GM12878 (cell line): ENCODE data around the gene SLC25A48. TPM values are rescaled to one million over a fixed set of nuclear protein-coding genes. Genes with fewer than 3 reads are reported as not detected.

Experiments
- ATAC-seq: fragments of 200-7000 bp; cut with Tn5 transposase; 3 replicates; pipeline ENCODE4 v1.9.1; 2020; ENCODE audit warnings: mild to moderate bottlenecking, moderate library complexity
- BruUV-seq: library from RNA; stranded (reverse); fragments of 400-500 nt; replicated peaks from 2 replicates; lab custom pipeline; 2021; lab: Mats Ljungman, UMichigan
- CTCF ChIA-PET: fragments of 300-600 bp; sonication (Branson Sonifier 250); formaldehyde crosslinking; extraction: SDS; loops from one replicate; lab custom pipeline; 2021; ENCODE audit warnings: inconsistent platforms; lab: Yijun Ruan, JAX
- POLR2A ChIA-PET: fragments of 350-600 bp; formaldehyde crosslinking; extraction: SDS; loops from one replicate; lab custom pipeline; 2021; ENCODE audit warnings: inconsistent platforms; lab: Charles Lee
- RAD21 ChIA-PET: fragments of 300-600 bp; sonication (Branson Sonifier 250); formaldehyde crosslinking; loops from one replicate; lab custom pipeline; 2023; ENCODE audit warnings: antibody characterized with exemption; ENCODE audit not compliant: unreplicated experiment; lab: Charles Lee
- SMC1A ChIA-PET: fragments of 300-600 bp; sonication (Branson Sonifier 250); formaldehyde crosslinking; loops from one replicate; lab custom pipeline; 2023; ENCODE audit not compliant: unreplicated experiment, uncharacterized antibody; lab: Charles Lee
- DNase-seq: peaks from one replicate; pipeline ENCODE4 v3.0.0-alpha.2; 2011; ENCODE audit warnings: low read depth, low spot score
- FAIRE-seq: peaks from 3 replicates; lab custom pipeline; 2011; peaks lifted over from hg19 to GRCh38; lab: Jason Lieb, UNC
- H2AFZ ChIP-seq: 2 replicates; pipeline ENCODE4 v1.6.0; 2011; ENCODE audit warnings: low read depth, low read length, control low read depth; ENCODE audit not compliant: control insufficient read depth
- H3K27ac ChIP-seq: 2 replicates; pipeline ENCODE4 v1.5.1; 2011; ENCODE audit warnings: control low read depth; ENCODE audit not compliant: control insufficient read depth, insufficient read depth
- H3K27me3 ChIP-seq, 2 experiments: replicated peaks in 1 of 2; 2 replicates each; pipeline versions ENCODE4 v1.6.0 to v1.6.1; 2011; ENCODE audit warnings: low read length in 1 of 2; ENCODE audit not compliant: control insufficient read depth in 2 of 2, insufficient read depth in 2 of 2
- H3K36me3 ChIP-seq, 2 experiments: 2 replicates each; pipeline ENCODE4 v1.5.1; 2011; ENCODE audit warnings: low read length in 1 of 2; ENCODE audit not compliant: control insufficient read depth in 2 of 2, insufficient read depth in 2 of 2
- H3K4me1 ChIP-seq: 2 replicates; pipeline ENCODE4 v1.6.1; 2011; ENCODE audit warnings: mild to moderate bottlenecking, low read length, moderate library complexity, mixed read lengths; ENCODE audit not compliant: control insufficient read depth, insufficient read depth
- H3K4me2 ChIP-seq: 2 replicates; pipeline ENCODE4 v1.6.0; 2011; ENCODE audit warnings: control low read depth; ENCODE audit not compliant: control insufficient read depth, insufficient read depth
- H3K4me3 ChIP-seq: fragments of 200-600 bp; sonication (generic); 2 replicates; pipeline ENCODE4 v1.5.1; 2016
- H3K79me2 ChIP-seq: 2 replicates; pipeline ENCODE4 v1.6.0; 2011; ENCODE audit warnings: low read length; ENCODE audit not compliant: control insufficient read depth, insufficient read depth
- H3K9ac ChIP-seq: 2 replicates; pipeline ENCODE4 v1.8.0; 2011; ENCODE audit warnings: low read length, control low read depth, mixed read lengths; ENCODE audit not compliant: control insufficient read depth, insufficient read depth
- H3K9me3 ChIP-seq: replicated peaks from 3 replicates; pipeline ENCODE4 v1.5.1; 2011; ENCODE audit warnings: mild to moderate bottlenecking, low read length; ENCODE audit not compliant: control insufficient read depth, insufficient read depth
- H4K20me1 ChIP-seq: 2 replicates; pipeline ENCODE4 v1.6.0; 2011; ENCODE audit not compliant: control insufficient read depth, insufficient read depth
- ASH2L ChIP-seq: fragments of 300-600, 200-600 bp; sonication (generic); IDR thresholded peaks from 2 replicates; pipeline ENCODE4 v1.6.1; 2017; ENCODE audit warnings: low read depth, mild to moderate bottlenecking, borderline replicate concordance
- EED ChIP-seq: sonication (generic); IDR thresholded peaks from 2 replicates; pipeline ENCODE4 v1.6.1; 2016; ENCODE audit warnings: antibody characterized with exemption, low read depth
- MEF2A ChIP-seq: IDR thresholded peaks from 2 replicates; pipeline ENCODE4 v1.6.1; 2011; ENCODE audit warnings: low read depth, mild to moderate bottlenecking, low read length, moderate library complexity; ENCODE audit not compliant: insufficient read depth
- MTA2 ChIP-seq: fragments of 450-650 bp; IDR thresholded peaks from 2 replicates; pipeline ENCODE4 v1.6.1; 2016; ENCODE audit warnings: low read depth, mild to moderate bottlenecking, moderate library complexity
- POLR2A ChIP-seq: IDR thresholded peaks from 2 replicates; pipeline ENCODE4 v1.6.1; 2011; ENCODE audit warnings: low read depth, mild to moderate bottlenecking, low read length
- POU2F2 ChIP-seq: IDR thresholded peaks from 3 replicates; pipeline ENCODE4 v1.6.1; 2011; ENCODE audit warnings: low read depth, mild to moderate bottlenecking, low read length, borderline replicate concordance
- RBBP5 ChIP-seq: fragments of 200-600 bp; sonication (generic); conservative IDR thresholded peaks from 2 replicates; pipeline ENCODE4 v1.6.1; 2016
- SUPT20H ChIP-seq: IDR thresholded peaks from 2 replicates; pipeline ENCODE4 v1.6.1; 2011; ENCODE audit warnings: low read depth, mild to moderate bottlenecking, low read length, moderate library complexity, borderline replicate concordance; ENCODE audit not compliant: control insufficient read depth
- TBL1XR1 ChIP-seq: IDR thresholded peaks from 2 replicates; pipeline ENCODE4 v1.6.1; 2012; ENCODE audit warnings: low read depth, low read length, improper control_type of control experiment
- WGBS: methylation state at CpG from one replicate; pipeline ENCODE4 v1.1.6; 2016; ENCODE audit warnings: low lambda C conversion rate; ENCODE audit not compliant: insufficient replicate concordance, insufficient coverage; ENCODE audit errors: missing lambda C conversion rate; 5-methylcytosine and 5-hydroxymethylcytosine counted together
- in situ Hi-C: fragments of 300-500 bp; cut with MboI; formaldehyde crosslinking; loops from 9 replicates; pipeline ENCODE4 v1.14.3; 2018; ENCODE audit warnings: mixed read lengths
- intact Hi-C: fragments of 100-400 bp; cut with micrococcal nuclease; formaldehyde crosslinking; loops from one replicate; pipeline ENCODE4 v1.14.2; 2022; ENCODE audit not compliant: unreplicated experiment
- polyA plus RNA-seq, 11 experiments: library from polyadenylated mRNA; depleted of rRNA in 4 of 11; unstranded in 6 of 11; stranded (reverse) in 5 of 11; fragments of >200 nt; fragmentation: Nextera tagmentation in 4 of 11; fragmentation: Illumina TruSeq in 1 of 11; extraction: Ambion mirVana in 4 of 11; extraction: Trizol in 1 of 11; gene quantifications; 1 replicate in 1 of 11; 2 replicates in 10 of 11; pipeline versions ENCODE4 v1.2.1 to v1.2.3, GENCODE V29; 2011 to 2016; ENCODE audit warnings: inconsistent platforms in 2 of 11, missing spikeins in 2 of 11, low read depth in 1 of 11
- total RNA-seq, 4 experiments: library from RNA; depleted of rRNA in 3 of 4; stranded (reverse); fragments of >200 nt in 3 of 4; fragmentation: Illumina TruSeq in 1 of 4; extraction: Trizol in 1 of 4; gene quantifications; 2 replicates each; pipeline versions ENCODE4 v1.2.1 to v1.2.3, GENCODE V29; 2013 to 2021
- TF ChIP-seq, protein P1 (sequence below): fragments of 450-650 bp; IDR thresholded peaks from 2 replicates; pipeline ENCODE4 v1.6.1; 2017; ENCODE audit warnings: low read depth, mild to moderate bottlenecking, moderate library complexity
- TF ChIP-seq, protein P2 (sequence below): fragments of 450-650 bp; IDR thresholded peaks from 2 replicates; pipeline ENCODE4 v1.6.1; 2017; ENCODE audit warnings: mild to moderate bottlenecking
- TF ChIP-seq, protein P3 (sequence below): IDR thresholded peaks from 2 replicates; pipeline ENCODE4 v1.6.1; 2011; ENCODE audit warnings: mild to moderate bottlenecking, low read depth, low read length, moderate library complexity; ENCODE audit not compliant: insufficient replicate concordance

Gene SLC25A48
- total and polyA plus RNA-seq, 10 of the 15 experiments (the other 5 are each of a cell fraction or from before 2014, with no cell fraction given) = 0.06 TPM; not detected in 9

DNA sequence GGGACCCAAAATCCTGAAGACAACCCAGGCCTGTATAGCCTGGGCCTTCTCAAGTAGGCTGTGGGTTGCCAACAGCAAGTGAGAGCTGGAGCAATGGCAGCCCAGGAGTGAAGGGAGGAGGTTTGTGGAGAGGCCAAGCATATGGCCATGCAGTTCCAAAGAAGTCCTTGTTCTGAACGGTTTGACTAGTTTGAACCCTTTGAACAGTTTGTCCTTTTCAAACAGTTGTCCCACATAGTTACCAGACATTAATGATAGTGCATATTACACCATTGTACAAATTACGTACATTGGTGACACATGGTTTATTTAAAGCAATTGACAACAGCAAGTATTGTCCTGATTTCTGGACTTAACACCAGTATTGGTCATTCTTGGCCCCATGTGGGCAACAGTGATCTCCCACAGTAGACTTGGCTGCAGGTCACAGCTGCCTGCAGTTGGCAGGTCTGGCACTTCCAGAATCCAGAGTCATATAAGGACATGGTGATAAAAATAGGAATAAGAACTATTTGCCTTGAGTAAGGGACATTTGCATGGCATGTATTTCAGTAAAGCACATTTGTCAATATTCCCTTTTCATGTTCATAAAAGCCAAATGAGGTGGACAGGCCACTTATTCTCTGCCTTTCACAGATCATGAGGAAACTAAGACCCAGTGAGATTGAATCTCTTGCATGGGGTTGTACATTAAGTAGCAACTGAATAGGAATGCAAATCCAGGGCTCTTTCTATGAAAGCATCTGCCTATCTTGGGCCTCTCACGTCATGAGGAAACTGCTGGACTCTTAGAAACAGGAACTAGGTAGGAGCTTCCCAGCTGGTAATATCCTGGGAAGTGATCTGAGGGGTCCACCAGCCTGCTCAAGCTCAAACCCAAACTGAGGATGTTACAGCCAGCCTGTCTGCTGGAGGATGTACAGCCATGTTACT is 30.3 kb downstream of the SLC25A48 start:
- Histone ChIP-seq H3K27me3 (no peaks in the 10 kb centered on the region; a peak in 1 of 4 replicates), H3K79me2 (no peaks in the 10 kb centered on the region), H3K27ac (no peak overlapping the region), H3K9me3 (no peaks in the 10 kb centered on the region), H3K9ac (no peak overlapping the region), H2AFZ (no peak overlapping the region), H3K4me2 (no peak overlapping the region), H4K20me1 (no peaks in the 10 kb centered on the region), H3K4me1 (no peaks in the 10 kb centered on the region), H3K4me3 (no peak overlapping the region), H3K36me3 (no peaks in the 10 kb centered on the region)
- ChIA-PET CTCF (no interaction called here), RAD21 (no interaction called here), SMC1A (no interaction called here), POLR2A (no interaction called here)
- no peak for TF ChIP-seq POU2F2
- TF ChIP-seq, protein P1, sequence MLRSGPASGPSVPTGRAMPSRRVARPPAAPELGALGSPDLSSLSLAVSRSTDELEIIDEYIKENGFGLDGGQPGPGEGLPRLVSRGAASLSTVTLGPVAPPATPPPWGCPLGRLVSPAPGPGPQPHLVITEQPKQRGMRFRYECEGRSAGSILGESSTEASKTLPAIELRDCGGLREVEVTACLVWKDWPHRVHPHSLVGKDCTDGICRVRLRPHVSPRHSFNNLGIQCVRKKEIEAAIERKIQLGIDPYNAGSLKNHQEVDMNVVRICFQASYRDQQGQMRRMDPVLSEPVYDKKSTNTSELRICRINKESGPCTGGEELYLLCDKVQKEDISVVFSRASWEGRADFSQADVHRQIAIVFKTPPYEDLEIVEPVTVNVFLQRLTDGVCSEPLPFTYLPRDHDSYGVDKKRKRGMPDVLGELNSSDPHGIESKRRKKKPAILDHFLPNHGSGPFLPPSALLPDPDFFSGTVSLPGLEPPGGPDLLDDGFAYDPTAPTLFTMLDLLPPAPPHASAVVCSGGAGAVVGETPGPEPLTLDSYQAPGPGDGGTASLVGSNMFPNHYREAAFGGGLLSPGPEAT = no peak
- no peak for TF ChIP-seq ASH2L
- TF ChIP-seq, protein P2, sequence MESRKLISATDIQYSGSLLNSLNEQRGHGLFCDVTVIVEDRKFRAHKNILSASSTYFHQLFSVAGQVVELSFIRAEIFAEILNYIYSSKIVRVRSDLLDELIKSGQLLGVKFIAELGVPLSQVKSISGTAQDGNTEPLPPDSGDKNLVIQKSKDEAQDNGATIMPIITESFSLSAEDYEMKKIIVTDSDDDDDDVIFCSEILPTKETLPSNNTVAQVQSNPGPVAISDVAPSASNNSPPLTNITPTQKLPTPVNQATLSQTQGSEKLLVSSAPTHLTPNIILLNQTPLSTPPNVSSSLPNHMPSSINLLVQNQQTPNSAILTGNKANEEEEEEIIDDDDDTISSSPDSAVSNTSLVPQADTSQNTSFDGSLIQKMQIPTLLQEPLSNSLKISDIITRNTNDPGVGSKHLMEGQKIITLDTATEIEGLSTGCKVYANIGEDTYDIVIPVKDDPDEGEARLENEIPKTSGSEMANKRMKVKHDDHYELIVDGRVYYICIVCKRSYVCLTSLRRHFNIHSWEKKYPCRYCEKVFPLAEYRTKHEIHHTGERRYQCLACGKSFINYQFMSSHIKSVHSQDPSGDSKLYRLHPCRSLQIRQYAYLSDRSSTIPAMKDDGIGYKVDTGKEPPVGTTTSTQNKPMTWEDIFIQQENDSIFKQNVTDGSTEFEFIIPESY = no peak
- TF ChIP-seq, protein P3, sequence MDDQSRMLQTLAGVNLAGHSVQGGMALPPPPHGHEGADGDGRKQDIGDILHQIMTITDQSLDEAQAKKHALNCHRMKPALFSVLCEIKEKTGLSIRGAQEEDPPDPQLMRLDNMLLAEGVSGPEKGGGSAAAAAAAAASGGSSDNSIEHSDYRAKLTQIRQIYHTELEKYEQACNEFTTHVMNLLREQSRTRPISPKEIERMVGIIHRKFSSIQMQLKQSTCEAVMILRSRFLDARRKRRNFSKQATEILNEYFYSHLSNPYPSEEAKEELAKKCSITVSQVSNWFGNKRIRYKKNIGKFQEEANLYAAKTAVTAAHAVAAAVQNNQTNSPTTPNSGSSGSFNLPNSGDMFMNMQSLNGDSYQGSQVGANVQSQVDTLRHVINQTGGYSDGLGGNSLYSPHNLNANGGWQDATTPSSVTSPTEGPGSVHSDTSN = no peak
- no peak for TF ChIP-seq SUPT20H
- no peak for TF ChIP-seq MTA2
- no peak for TF ChIP-seq RBBP5
- no peak for TF ChIP-seq EED
- no peak for TF ChIP-seq TBL1XR1
- no peak for TF ChIP-seq MEF2A
- no peak for TF ChIP-seq POLR2A
- ATAC-seq = no peak
- no TSS peak for BruUV-seq
- 23% methylated on average over 3 of the region's 3 CpGs for WGBS
- intact Hi-C loops (no loop called here), in situ Hi-C loops (no loop called here)
- FAIRE-seq = no peak
- no peak for DNase-seq
